GM23248 (cell line): ENCODE results near the gene EPN2.

Experiments used
- EZH2 ChIP-seq: fragments of 200-600 bp; sonication (generic); IDR thresholded peaks from 2 replicates; pipeline ENCODE4 v1.6.1; 2018; ENCODE audit warnings: antibody characterized with exemption, mild to moderate bottlenecking; ENCODE audit not compliant: insufficient read depth, poor library complexity, severe bottlenecking
- EZH2phosphoT487 ChIP-seq: fragments of 200-600 bp; sonication (generic); IDR thresholded peaks from 2 replicates; pipeline ENCODE4 v1.6.1; 2018; ENCODE audit warnings: antibody characterized with exemption, moderate library complexity, mild to moderate bottlenecking, low read depth; ENCODE audit not compliant: insufficient read depth

GRCh38 chr17:19242323-19242722 lies 5.2 kb downstream of the EPN2 start:
- TF ChIP-seq EZH2 (no peak), EZH2phosphoT487 (no peak)
